Natural killer cell (primary cell): Measurements from ENCODE around the gene TCP11X2. TPM values are rescaled to one million over a fixed set of nuclear protein-coding genes. Genes with fewer than 3 reads are reported as not detected.
"Not testable (repeated sequence)": the region's sequence is repeated elsewhere in the genome, so short reads cannot be mapped to it uniquely, and the experiment has no call there.

ENCODE experiments used
- ATAC-seq, 3 donors: fragments of 150-1000 bp in 2 of 3; fragments of 200-7000 bp in 1 of 3; cut with Tn5 transposase; 1 replicate in 1 of 3; 2 replicates in 2 of 3; pipeline ENCODE4 v1.10.0; 2021; ENCODE audit warnings: mild to moderate bottlenecking in 2 of 3, moderate library complexity in 2 of 3
- DNase-seq, 2 donors: peaks; one replicate each; pipeline versions ENCODE4 v3.0.0 to v3.0.0-alpha.2; 2013 to 2021; ENCODE audit warnings: mixed read lengths in 1 of 2
- H3K27ac ChIP-seq: one replicate; pipeline ENCODE4 v1.5.1; 2013; ENCODE audit warnings: mild to moderate bottlenecking, low read length
- H3K27me3 ChIP-seq: one replicate; pipeline ENCODE4 v1.6.1; 2013; ENCODE audit warnings: low read length; ENCODE audit not compliant: control insufficient read depth, insufficient read depth
- H3K36me3 ChIP-seq: one replicate; pipeline ENCODE4 v1.6.1; 2013; ENCODE audit warnings: low read length; ENCODE audit not compliant: control insufficient read depth, insufficient read depth
- H3K4me1 ChIP-seq: one replicate; pipeline ENCODE4 v1.6.1; 2013; ENCODE audit warnings: low read length; ENCODE audit not compliant: control insufficient read depth, insufficient read depth
- H3K4me3 ChIP-seq: one replicate; pipeline ENCODE4 v1.5.1; 2013; ENCODE audit warnings: low read length
- H3K9me3 ChIP-seq: one replicate; pipeline ENCODE4 v1.6.1; 2013; ENCODE audit warnings: low read length; ENCODE audit not compliant: control insufficient read depth, insufficient read depth
- H3K27ac Mint-ChIP-seq, 2 donors: one replicate each; pipeline ENCODE4 v1.8.0; 2022; ENCODE audit warnings: mild to moderate bottlenecking in 2 of 2, mixed read lengths in 2 of 2, moderate library complexity in 1 of 2
- H3K27me3 Mint-ChIP-seq, 2 donors: one replicate each; pipeline ENCODE4 v1.8.0; 2022; ENCODE audit warnings: low read depth in 2 of 2, mixed read lengths in 2 of 2
- H3K36me3 Mint-ChIP-seq: one replicate; pipeline ENCODE4 v1.8.0; 2022; ENCODE audit warnings: mixed read lengths
- H3K4me1 Mint-ChIP-seq, 2 donors: one replicate each; pipeline ENCODE4 v1.8.0; 2022; ENCODE audit warnings: mixed read lengths in 2 of 2
- H3K4me3 Mint-ChIP-seq: one replicate; pipeline ENCODE4 v1.8.0; 2022; ENCODE audit warnings: mild to moderate bottlenecking, moderate library complexity, mixed read lengths
- H3K9me3 Mint-ChIP-seq, 2 donors: one replicate each; pipeline ENCODE4 v1.8.0; 2022; ENCODE audit warnings: mixed read lengths in 2 of 2
- WGBS: methylation state at CpG from one replicate; pipeline ENCODE4 v1.1.7; 2013; ENCODE audit warnings: missing lambda C conversion rate; ENCODE audit not compliant: insufficient coverage; 5-methylcytosine and 5-hydroxymethylcytosine counted together
- intact Hi-C: fragments of 100-400 bp; cut with micrococcal nuclease; formaldehyde crosslinking; loops from one replicate; pipeline ENCODE4 v1.14.2; 2022
- total RNA-seq, 4 donors: library from RNA; stranded (reverse); fragments of 120-200 nt in 1 of 4; gene quantifications; one replicate each; pipeline versions ENCODE4 v1.2.3 to v1.2.4, GENCODE V29; 2013 to 2022
- TF ChIP-seq, protein P1 (sequence below): fragments of 200-600 bp; IDR thresholded peaks from one replicate; pipeline ENCODE4 v1.8.0; 2022; ENCODE audit warnings: antibody characterized with exemption

TCP11X2 gene
- total RNA-seq, 3 donors from 2014 or later (not counting 1 experiment from before 2014, with no cell fraction given), result not detected

DNA sequence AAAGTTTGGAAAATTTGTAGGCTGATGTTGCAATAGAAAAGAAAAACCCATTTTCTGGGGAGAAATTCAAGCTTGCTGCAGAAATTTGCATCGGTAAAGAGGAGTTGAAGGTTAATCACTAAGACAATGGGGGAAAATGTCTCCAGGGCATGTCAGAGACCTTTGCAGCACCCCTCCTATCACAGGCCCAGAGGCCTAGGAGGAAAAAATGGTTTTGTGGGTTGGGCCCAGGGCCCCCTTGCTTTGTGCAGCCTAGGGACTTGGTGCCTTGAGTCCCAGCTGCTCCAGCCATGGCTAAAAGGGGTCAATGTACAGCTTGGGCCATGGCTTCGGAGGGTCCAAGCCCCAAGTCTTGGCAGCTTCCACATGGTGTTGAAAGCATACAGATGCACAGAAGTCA, 27.1 kb upstream of the TCP11X2 start:
- no peaks in the 10 kb centered on the region for H3K36me3 ChIP-seq
- no peak for DNase-seq
- H3K27me3 ChIP-seq, result no peaks in the 10 kb centered on the region
- Mint-ChIP-seq H3K4me1 (no peaks in the 10 kb centered on the region), H3K9me3 (no peaks in the 10 kb centered on the region), H3K36me3 (no peaks in the 10 kb centered on the region), H3K4me3 (no peak overlapping the region), H3K27me3 (peaks cover 0 to 26% of the 10 kb centered on the region in 2 donors), H3K27ac (no peak overlapping the region)
- ATAC-seq, result no peak
- no peaks in the 10 kb centered on the region for H3K9me3 ChIP-seq
- 100% methylated on average over 2 of the region's 2 CpGs for WGBS
- no peaks in the 10 kb centered on the region for H3K4me1 ChIP-seq
- intact Hi-C loops, result no loop called here
- no peak overlapping the region for H3K4me3 ChIP-seq
- H3K27ac ChIP-seq, result no peak overlapping the region
- TF ChIP-seq, protein P1, sequence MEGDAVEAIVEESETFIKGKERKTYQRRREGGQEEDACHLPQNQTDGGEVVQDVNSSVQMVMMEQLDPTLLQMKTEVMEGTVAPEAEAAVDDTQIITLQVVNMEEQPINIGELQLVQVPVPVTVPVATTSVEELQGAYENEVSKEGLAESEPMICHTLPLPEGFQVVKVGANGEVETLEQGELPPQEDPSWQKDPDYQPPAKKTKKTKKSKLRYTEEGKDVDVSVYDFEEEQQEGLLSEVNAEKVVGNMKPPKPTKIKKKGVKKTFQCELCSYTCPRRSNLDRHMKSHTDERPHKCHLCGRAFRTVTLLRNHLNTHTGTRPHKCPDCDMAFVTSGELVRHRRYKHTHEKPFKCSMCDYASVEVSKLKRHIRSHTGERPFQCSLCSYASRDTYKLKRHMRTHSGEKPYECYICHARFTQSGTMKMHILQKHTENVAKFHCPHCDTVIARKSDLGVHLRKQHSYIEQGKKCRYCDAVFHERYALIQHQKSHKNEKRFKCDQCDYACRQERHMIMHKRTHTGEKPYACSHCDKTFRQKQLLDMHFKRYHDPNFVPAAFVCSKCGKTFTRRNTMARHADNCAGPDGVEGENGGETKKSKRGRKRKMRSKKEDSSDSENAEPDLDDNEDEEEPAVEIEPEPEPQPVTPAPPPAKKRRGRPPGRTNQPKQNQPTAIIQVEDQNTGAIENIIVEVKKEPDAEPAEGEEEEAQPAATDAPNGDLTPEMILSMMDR, result no peak

DNA sequence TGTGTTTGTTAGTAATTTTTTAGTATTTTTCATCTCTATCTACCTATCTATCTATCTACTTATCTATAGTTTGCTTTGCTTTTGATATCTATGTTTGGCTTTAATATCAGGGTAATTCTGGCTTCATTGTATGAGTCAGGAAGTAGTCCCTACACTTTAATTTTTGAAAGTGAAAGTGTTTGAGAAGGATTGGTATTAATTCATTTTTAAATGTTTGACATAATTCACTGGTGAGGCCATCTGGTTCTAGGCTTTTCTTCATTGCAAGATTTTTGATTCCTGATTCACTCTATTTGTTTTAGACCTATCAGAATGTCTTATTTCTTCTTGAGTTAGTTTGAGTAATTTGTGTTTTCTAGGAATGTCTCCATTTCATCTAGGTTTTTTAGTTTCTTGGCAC, 20.2 kb upstream of the TCP11X2 start:
- H3K27ac Mint-ChIP-seq, result no peak overlapping the region

DNA sequence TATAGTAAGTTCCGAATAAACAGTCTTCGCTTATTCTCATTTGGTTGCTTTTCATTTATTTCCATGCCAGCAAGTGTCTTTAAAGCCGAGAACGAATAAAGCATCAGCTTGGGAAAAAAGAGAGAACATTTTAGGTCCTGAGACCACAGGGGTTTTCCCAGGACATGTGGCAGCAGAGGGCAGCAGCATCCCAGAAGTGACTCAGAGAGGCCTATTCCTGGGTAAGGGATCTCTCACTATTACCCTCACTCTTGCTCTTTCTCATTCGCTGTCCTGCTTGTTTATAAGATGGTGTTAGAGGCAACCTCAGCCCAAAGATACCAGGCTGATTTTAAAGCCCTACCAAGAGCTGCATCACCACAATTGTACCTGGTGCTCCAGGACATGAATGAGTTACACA, 7.2 kb upstream of the TCP11X2 start:
- H3K4me3 Mint-ChIP-seq, H3K27me3 ChIP-seq, H3K4me1 ChIP-seq, H3K27ac ChIP-seq, H3K4me1 Mint-ChIP-seq, H3K27ac Mint-ChIP-seq, DNase-seq, ATAC-seq, H3K36me3 Mint-ChIP-seq, intact Hi-C loops, H3K36me3 ChIP-seq, H3K4me3 ChIP-seq, H3K9me3 Mint-ChIP-seq, H3K9me3 ChIP-seq, H3K27me3 Mint-ChIP-seq: not testable (repeated sequence)
- no CpG with 5 or more reads among the region's 5 CpGs for WGBS

More for the DNA sequence above, 20.2 kb upstream of the TCP11X2 start:
- Histone ChIP-seq H3K4me1 (no peaks in the 10 kb centered on the region), H3K4me3 (no peak overlapping the region), H3K27ac (no peak overlapping the region), H3K9me3 (no peaks in the 10 kb centered on the region), H3K27me3 (no peaks in the 10 kb centered on the region), H3K36me3 (no peaks in the 10 kb centered on the region)
- H3K9me3 Mint-ChIP-seq, result no peaks in the 10 kb centered on the region
- TF ChIP-seq, protein P1, result no peak
- no peaks in the 10 kb centered on the region for H3K36me3 Mint-ChIP-seq
- H3K27me3 Mint-ChIP-seq, result peaks cover 0 to 40% of the 10 kb centered on the region in 2 donors
- DNase-seq (no peak), ATAC-seq (no peak)
- no peaks in the 10 kb centered on the region for H3K4me1 Mint-ChIP-seq
- intact Hi-C loops, result no loop called here
- H3K4me3 Mint-ChIP-seq, result no peak overlapping the region

DNA sequence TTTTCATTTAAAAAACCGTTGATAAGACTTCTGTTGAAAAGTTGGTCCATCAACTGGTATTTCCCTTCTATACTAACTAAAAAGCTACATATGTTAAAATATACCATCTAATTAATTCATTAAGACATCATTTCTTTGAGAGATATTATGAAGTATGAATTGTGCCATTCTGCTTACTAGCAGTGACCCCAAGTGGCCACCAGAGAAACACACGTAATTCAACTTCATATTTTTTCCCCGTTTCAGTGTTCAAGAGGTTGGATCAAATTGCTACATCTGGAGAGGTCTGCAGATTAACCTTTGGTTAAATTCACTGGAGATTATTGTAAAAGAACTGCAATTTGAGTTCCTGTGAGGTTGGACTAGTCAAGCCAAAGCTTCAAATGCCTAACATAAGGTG, 1.4 kb downstream of the TCP11X2 start:
- ATAC-seq, H3K27ac Mint-ChIP-seq, H3K4me3 ChIP-seq, H3K9me3 Mint-ChIP-seq, H3K4me3 Mint-ChIP-seq, H3K36me3 Mint-ChIP-seq, H3K36me3 ChIP-seq, intact Hi-C loops, H3K27ac ChIP-seq, H3K4me1 Mint-ChIP-seq, H3K27me3 ChIP-seq, H3K27me3 Mint-ChIP-seq, DNase-seq, H3K9me3 ChIP-seq, H3K4me1 ChIP-seq: not testable (repeated sequence)
- no CpG with 5 or more reads among the region's 3 CpGs for WGBS

DNA sequence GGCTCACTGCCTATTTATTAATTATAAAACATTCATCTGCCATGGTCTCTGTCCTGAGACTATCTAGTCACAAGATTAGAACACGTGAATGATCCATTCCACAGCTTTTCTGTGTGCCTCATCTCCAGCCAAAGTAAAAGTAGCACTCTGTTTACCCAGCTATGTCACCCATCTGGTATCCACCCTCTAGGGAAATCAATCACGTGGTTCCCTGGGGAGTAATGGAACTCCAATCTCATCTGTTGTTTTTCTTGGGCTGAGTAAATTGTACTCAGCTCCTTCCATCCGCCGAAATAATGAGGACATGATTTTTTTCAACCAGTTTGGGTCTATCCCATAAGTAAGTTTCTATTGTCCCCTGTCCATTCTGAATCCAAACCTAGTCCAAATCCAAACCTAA, 13.0 kb downstream of the TCP11X2 start:
- DNase-seq, H3K36me3 Mint-ChIP-seq, ATAC-seq, H3K27ac ChIP-seq, H3K27ac Mint-ChIP-seq, H3K27me3 ChIP-seq, H3K4me3 ChIP-seq, H3K9me3 Mint-ChIP-seq, H3K9me3 ChIP-seq, H3K4me1 ChIP-seq, H3K36me3 ChIP-seq, H3K4me1 Mint-ChIP-seq, H3K4me3 Mint-ChIP-seq, intact Hi-C loops, H3K27me3 Mint-ChIP-seq: not testable (repeated sequence)
- no CpG with 5 or more reads among the region's 4 CpGs for WGBS

DNA sequence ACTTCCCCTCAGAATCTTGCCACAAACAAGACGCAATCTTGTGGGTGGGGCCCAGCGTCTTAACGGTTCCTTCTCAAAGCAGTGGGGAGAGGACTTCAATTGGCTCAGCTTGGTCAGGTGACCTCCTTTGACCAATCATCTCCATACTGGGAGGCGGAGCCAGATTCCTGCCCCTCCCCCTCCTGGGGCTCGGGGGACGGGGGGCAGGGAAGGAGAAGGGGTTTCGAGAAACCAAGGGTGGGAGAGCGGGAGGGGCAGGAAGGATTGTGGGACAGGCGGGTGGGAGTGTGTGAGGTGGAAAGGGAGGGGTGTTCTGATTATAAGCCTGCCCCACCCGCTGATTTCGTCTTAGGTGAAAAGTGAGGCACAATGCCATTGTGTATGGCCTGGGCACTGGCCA, 31.7 kb downstream of the TCP11X2 start, which contains the start of gene NXF2B:
TSS of gene NXF2B (minus strand) at position 101 of the 400 bp plus-strand sequence. CDS start 59,972 bp downstream, outside the sequence.
- H3K4me3 ChIP-seq, DNase-seq, H3K27ac Mint-ChIP-seq, H3K4me1 Mint-ChIP-seq, ATAC-seq, H3K36me3 ChIP-seq, H3K4me1 ChIP-seq, intact Hi-C loops, H3K36me3 Mint-ChIP-seq, H3K27me3 Mint-ChIP-seq, H3K4me3 Mint-ChIP-seq, H3K27me3 ChIP-seq, H3K27ac ChIP-seq, H3K9me3 Mint-ChIP-seq, H3K9me3 ChIP-seq: not testable (repeated sequence)
- WGBS, result no CpG with 5 or more reads among the region's 11 CpGs

DNA sequence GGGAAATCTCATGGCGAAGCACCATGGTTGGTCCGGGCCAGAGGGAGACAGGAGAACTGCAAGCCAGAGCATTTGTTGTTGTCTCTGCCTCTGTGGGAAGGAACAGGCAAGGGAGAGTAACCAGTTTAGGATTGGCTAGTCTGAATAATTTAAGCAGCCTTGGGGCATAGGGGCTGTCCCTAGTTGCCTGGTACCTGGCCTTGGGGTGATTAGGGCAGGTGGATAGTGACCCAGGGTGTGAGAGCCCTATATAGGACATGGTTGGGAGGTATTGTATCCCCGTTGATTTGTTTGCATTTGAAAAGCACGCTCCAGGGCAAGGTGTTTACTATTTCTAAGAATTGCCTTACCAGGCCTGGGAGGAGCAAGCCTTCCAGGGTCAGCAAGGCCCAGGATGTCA, 57.1 kb downstream of the TCP11X2 start:
- intact Hi-C loops, H3K9me3 Mint-ChIP-seq, H3K27me3 Mint-ChIP-seq, H3K27ac ChIP-seq, H3K36me3 ChIP-seq, H3K4me3 Mint-ChIP-seq, ATAC-seq, H3K27me3 ChIP-seq, H3K36me3 Mint-ChIP-seq, DNase-seq, H3K4me1 ChIP-seq, H3K9me3 ChIP-seq, H3K4me3 ChIP-seq, H3K4me1 Mint-ChIP-seq, H3K27ac Mint-ChIP-seq: not testable (repeated sequence)
- WGBS, result no CpG with 5 or more reads among the region's 4 CpGs
